ENCODE results near the gene PLCG1.

DNA sequence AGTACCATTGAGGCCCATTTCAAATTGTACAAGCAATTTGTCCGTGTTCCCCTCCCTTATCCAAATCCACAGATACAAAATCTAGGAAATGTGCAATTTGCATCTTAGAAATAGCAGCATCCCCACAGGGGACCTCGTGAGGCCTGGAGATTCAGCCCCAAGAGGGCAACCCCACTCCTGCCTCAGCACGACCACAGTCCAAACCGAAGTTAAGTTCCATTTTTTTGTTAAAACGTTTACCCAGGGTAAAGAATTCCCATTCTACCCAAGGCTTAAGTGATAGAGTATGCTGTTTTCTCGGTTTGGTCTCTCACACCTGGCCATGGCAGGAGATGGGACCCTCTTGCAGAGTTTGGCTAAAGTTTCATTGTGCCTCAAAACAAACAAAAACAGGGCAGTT, 41.2 kb downstream of the PLCG1 start:
- TF ChIP-seq, protein P1, sequence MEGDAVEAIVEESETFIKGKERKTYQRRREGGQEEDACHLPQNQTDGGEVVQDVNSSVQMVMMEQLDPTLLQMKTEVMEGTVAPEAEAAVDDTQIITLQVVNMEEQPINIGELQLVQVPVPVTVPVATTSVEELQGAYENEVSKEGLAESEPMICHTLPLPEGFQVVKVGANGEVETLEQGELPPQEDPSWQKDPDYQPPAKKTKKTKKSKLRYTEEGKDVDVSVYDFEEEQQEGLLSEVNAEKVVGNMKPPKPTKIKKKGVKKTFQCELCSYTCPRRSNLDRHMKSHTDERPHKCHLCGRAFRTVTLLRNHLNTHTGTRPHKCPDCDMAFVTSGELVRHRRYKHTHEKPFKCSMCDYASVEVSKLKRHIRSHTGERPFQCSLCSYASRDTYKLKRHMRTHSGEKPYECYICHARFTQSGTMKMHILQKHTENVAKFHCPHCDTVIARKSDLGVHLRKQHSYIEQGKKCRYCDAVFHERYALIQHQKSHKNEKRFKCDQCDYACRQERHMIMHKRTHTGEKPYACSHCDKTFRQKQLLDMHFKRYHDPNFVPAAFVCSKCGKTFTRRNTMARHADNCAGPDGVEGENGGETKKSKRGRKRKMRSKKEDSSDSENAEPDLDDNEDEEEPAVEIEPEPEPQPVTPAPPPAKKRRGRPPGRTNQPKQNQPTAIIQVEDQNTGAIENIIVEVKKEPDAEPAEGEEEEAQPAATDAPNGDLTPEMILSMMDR (IDR thresholded peaks at IDR 0.05; ENCODE audit: low read depth, low read length, missing input control), result no peak
- no peak for TF ChIP-seq RAD21 (IDR thresholded peaks at IDR 0.05)
- TF ChIP-seq, protein P2, sequence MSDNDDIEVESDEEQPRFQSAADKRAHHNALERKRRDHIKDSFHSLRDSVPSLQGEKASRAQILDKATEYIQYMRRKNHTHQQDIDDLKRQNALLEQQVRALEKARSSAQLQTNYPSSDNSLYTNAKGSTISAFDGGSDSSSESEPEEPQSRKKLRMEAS (IDR thresholded peaks at IDR 0.05), result no peak
- no peak for TF ChIP-seq EGR1 (IDR thresholded peaks at IDR 0.05; ENCODE audit: low read depth in 2 of 2)
- TF ChIP-seq, protein P3, sequence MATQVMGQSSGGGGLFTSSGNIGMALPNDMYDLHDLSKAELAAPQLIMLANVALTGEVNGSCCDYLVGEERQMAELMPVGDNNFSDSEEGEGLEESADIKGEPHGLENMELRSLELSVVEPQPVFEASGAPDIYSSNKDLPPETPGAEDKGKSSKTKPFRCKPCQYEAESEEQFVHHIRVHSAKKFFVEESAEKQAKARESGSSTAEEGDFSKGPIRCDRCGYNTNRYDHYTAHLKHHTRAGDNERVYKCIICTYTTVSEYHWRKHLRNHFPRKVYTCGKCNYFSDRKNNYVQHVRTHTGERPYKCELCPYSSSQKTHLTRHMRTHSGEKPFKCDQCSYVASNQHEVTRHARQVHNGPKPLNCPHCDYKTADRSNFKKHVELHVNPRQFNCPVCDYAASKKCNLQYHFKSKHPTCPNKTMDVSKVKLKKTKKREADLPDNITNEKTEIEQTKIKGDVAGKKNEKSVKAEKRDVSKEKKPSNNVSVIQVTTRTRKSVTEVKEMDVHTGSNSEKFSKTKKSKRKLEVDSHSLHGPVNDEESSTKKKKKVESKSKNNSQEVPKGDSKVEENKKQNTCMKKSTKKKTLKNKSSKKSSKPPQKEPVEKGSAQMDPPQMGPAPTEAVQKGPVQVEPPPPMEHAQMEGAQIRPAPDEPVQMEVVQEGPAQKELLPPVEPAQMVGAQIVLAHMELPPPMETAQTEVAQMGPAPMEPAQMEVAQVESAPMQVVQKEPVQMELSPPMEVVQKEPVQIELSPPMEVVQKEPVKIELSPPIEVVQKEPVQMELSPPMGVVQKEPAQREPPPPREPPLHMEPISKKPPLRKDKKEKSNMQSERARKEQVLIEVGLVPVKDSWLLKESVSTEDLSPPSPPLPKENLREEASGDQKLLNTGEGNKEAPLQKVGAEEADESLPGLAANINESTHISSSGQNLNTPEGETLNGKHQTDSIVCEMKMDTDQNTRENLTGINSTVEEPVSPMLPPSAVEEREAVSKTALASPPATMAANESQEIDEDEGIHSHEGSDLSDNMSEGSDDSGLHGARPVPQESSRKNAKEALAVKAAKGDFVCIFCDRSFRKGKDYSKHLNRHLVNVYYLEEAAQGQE (IDR thresholded peaks at IDR 0.05), result no peak
- TF ChIP-seq TAF1 (conservative IDR thresholded peaks at IDR 0.05), result no peak
- TF ChIP-seq GABPA (IDR thresholded peaks at IDR 0.05 in 1 of 2, conservative IDR thresholded peaks at IDR 0.05 in 1 of 2), result no peak
- TF ChIP-seq, protein P4, sequence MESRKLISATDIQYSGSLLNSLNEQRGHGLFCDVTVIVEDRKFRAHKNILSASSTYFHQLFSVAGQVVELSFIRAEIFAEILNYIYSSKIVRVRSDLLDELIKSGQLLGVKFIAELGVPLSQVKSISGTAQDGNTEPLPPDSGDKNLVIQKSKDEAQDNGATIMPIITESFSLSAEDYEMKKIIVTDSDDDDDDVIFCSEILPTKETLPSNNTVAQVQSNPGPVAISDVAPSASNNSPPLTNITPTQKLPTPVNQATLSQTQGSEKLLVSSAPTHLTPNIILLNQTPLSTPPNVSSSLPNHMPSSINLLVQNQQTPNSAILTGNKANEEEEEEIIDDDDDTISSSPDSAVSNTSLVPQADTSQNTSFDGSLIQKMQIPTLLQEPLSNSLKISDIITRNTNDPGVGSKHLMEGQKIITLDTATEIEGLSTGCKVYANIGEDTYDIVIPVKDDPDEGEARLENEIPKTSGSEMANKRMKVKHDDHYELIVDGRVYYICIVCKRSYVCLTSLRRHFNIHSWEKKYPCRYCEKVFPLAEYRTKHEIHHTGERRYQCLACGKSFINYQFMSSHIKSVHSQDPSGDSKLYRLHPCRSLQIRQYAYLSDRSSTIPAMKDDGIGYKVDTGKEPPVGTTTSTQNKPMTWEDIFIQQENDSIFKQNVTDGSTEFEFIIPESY (IDR thresholded peaks at IDR 0.05), result no peak
- TF ChIP-seq SP1 (IDR thresholded peaks at IDR 0.05), result no peak

Data from liver (tissue), 3 donors.